HG03139 (cell line): ENCODE results near the gene PARD3.
"Not testable (repeated sequence)": the region's sequence is repeated elsewhere in the genome, so short reads cannot be mapped to it uniquely, and the experiment has no call there.

Experiments used
- ATAC-seq: cut with Tn5 transposase; IDR thresholded peaks from one replicate; pipeline ENCODE4 v1.9.1; 2021; ENCODE audit not compliant: unreplicated experiment

The PARD3 gene

GRCh38 chr10:34654211-34654610 is 160.9 kb downstream of the PARD3 start:
- no peak for ATAC-seq

GRCh38 chr10:34653530-34653929 is 161.6 kb downstream of the PARD3 start:
- ATAC-seq = no peak

GRCh38 chr10:34651416-34652195 is 163.5 kb downstream of the PARD3 start:
- ATAC-seq = no peak

- no peak for ATAC-seq
These were observed 164.9 kb downstream of the PARD3 start for GRCh38 chr10:34650156-34650555.

- ATAC-seq = no peak
These were observed 165.7 kb downstream of the PARD3 start for GRCh38 chr10:34649385-34649784.

GRCh38 chr10:34648919-34649318 is 166.2 kb downstream of the PARD3 start:
- ATAC-seq = no peak

GRCh38 chr10:34647875-34648865 is 166.9 kb downstream of the PARD3 start:
- ATAC-seq = no peak

- no peak for ATAC-seq
These were observed 167.9 kb downstream of the PARD3 start for GRCh38 chr10:34647160-34647559.

GRCh38 chr10:34646331-34646730 is 168.8 kb downstream of the PARD3 start:
- ATAC-seq = no peak

GRCh38 chr10:34644815-34645214 is 170.3 kb downstream of the PARD3 start:
- not testable (repeated sequence) for ATAC-seq

GRCh38 chr10:34644224-34644623 is 170.9 kb downstream of the PARD3 start:
- ATAC-seq = no peak

GRCh38 chr10:34643620-34644019 is 171.5 kb downstream of the PARD3 start:
- no peak for ATAC-seq

GRCh38 chr10:34641913-34642558 is 173.1 kb downstream of the PARD3 start:
- no peak for ATAC-seq

GRCh38 chr10:34641147-34641912 is 173.8 kb downstream of the PARD3 start:
- no peak for ATAC-seq

- no peak for ATAC-seq
These were observed 176.6 kb downstream of the PARD3 start for GRCh38 chr10:34638406-34639054.

- ATAC-seq = peak; percentile 65
These were observed 177.6 kb downstream of the PARD3 start for GRCh38 chr10:34637418-34637911.

- ATAC-seq = no peak
These were observed 180.0 kb downstream of the PARD3 start for GRCh38 chr10:34635111-34635510.

- ATAC-seq = no peak
These were observed 181.7 kb downstream of the PARD3 start for GRCh38 chr10:34633374-34633773.

GRCh38 chr10:34629084-34629483 is 186.0 kb downstream of the PARD3 start:
- ATAC-seq = no peak
